SK-N-SH (cell line): ENCODE measurements around the gene ERBB2. TPM values are rescaled to one million over a fixed set of nuclear protein-coding genes. Genes with fewer than 3 reads are reported as not detected.

ENCODE experiments used
- CTCF ChIA-PET: fragments of 300-600, 350-600 bp; formaldehyde crosslinking; extraction: SDS; loops from one replicate; lab custom pipeline; 2021; lab: Yijun Ruan, JAX
- POLR2A ChIA-PET: fragments of 350-600 bp; sonication (Branson Sonifier 250); formaldehyde crosslinking; extraction: SDS; loops from one replicate; lab custom pipeline; 2020; ENCODE audit warnings: antibody characterized with exemption, inconsistent platforms; lab: Yijun Ruan, JAX
- DNase-seq: peaks from one replicate; pipeline ENCODE4 v3.0.0; 2012
- H2AFZ ChIP-seq: fragments of 200-600 bp; sonication (generic); 2 replicates; pipeline ENCODE4 v1.8.1; 2016; ENCODE audit warnings: antibody characterized with exemption, mild to moderate bottlenecking, low read depth
- H3F3A ChIP-seq: fragments of 200-600 bp; sonication (generic); replicated peaks from 2 replicates; pipeline ENCODE3; 2016; ENCODE audit warnings: antibody characterized with exemption, mild to moderate bottlenecking; ENCODE audit not compliant: insufficient read depth
- H3K27ac ChIP-seq, 2 experiments: fragments of 200-500 bp in 1 of 2; fragments of 200-600 bp in 1 of 2; sonication (Bioruptor generic) in 1 of 2; sonication (generic), shearing (Covaris generic) in 1 of 2; 2 replicates each; pipeline versions ENCODE4 v1.5.1 to v1.6.1; 2014 to 2016; ENCODE audit warnings: low read depth in 2 of 2, inconsistent platforms in 1 of 2, low read length in 1 of 2, mild to moderate bottlenecking in 1 of 2, mixed read lengths in 1 of 2
- H3K27me3 ChIP-seq: fragments of 200-600 bp; sonication (generic), shearing (Covaris generic); 2 replicates; pipeline ENCODE4 v1.6.1; 2016; ENCODE audit warnings: mixed run types; ENCODE audit not compliant: insufficient read depth
- H3K36me3 ChIP-seq, 2 experiments: fragments of 200-500 bp in 1 of 2; fragments of 200-600 bp in 1 of 2; sonication (Bioruptor generic) in 1 of 2; sonication (generic) in 1 of 2; replicated peaks in 1 of 2; 2 replicates each; pipeline versions ENCODE3 to v1.5.1; 2014 to 2016; ENCODE audit warnings: low read length in 1 of 2, mild to moderate bottlenecking in 1 of 2; ENCODE audit not compliant: insufficient read depth in 2 of 2, control insufficient read depth in 1 of 2
- H3K4me1 ChIP-seq, 2 experiments: fragments of 200-500 bp in 1 of 2; fragments of 200-600 bp in 1 of 2; sonication (Bioruptor generic) in 1 of 2; sonication (generic), shearing (Covaris generic) in 1 of 2; 2 replicates each; pipeline versions ENCODE4 v1.5.1 to v1.6.1; 2014 to 2016; ENCODE audit warnings: low read depth in 1 of 2, low read length in 1 of 2, mixed run types in 1 of 2; ENCODE audit not compliant: insufficient read depth in 2 of 2, control insufficient read depth in 1 of 2
- H3K4me2 ChIP-seq: fragments of 200-600 bp; sonication (generic), shearing (Covaris generic); 2 replicates; pipeline ENCODE4 v1.6.1; 2017; ENCODE audit warnings: mixed run types
- H3K4me3 ChIP-seq, 2 experiments: fragments of 200-500 bp in 1 of 2; fragments of 200-600 bp in 1 of 2; sonication (Bioruptor generic) in 1 of 2; sonication (generic), shearing (Covaris generic) in 1 of 2; 2 replicates each; pipeline versions ENCODE4 v1.5.1 to v1.8.1; 2014 to 2016; ENCODE audit warnings: low read depth in 2 of 2, inconsistent platforms in 1 of 2, low read length in 1 of 2, mild to moderate bottlenecking in 1 of 2, mixed read lengths in 1 of 2, moderate library complexity in 1 of 2
- H3K79me2 ChIP-seq: fragments of 200-600 bp; sonication (generic); 2 replicates; pipeline ENCODE4 v1.8.1; 2017; ENCODE audit warnings: mild to moderate bottlenecking; ENCODE audit not compliant: insufficient read depth
- H3K9ac ChIP-seq: fragments of 200-600 bp; sonication (generic); 2 replicates; pipeline ENCODE4 v1.6.1; 2017; ENCODE audit warnings: mixed run types
- H3K9me2 ChIP-seq: fragments of 200-600 bp; sonication (generic); 2 replicates; pipeline ENCODE4 v1.6.1; 2017; ENCODE audit warnings: mixed run types
- H3K9me3 ChIP-seq: fragments of 200-600 bp; sonication (generic); 2 replicates; pipeline ENCODE4 v1.6.1; 2017; ENCODE audit warnings: mixed run types, mild to moderate bottlenecking, moderate library complexity
- H4K20me1 ChIP-seq: fragments of 200-600 bp; sonication (generic); 2 replicates; pipeline ENCODE4 v1.6.1; 2017; ENCODE audit warnings: mild to moderate bottlenecking, mixed run types; ENCODE audit not compliant: insufficient read depth
- ELF1 ChIP-seq: IDR thresholded peaks from 2 replicates; pipeline ENCODE4 v1.4.0; 2012
- EP300 ChIP-seq, 2 experiments: IDR thresholded peaks; 2 replicates each; pipeline versions ENCODE4 v1.4.0 to v1.6.1; 2012; ENCODE audit warnings: borderline replicate concordance in 1 of 2, low read depth in 1 of 2, low read length in 1 of 2
- GABPA ChIP-seq: IDR thresholded peaks from 2 replicates; pipeline ENCODE4 v1.4.0; 2012; ENCODE audit warnings: low read depth, mild to moderate bottlenecking
- JUND ChIP-seq: IDR thresholded peaks from 2 replicates; pipeline ENCODE4 v1.4.0; 2012
- MAX ChIP-seq: IDR thresholded peaks from 2 replicates; pipeline ENCODE4 v1.4.0; 2012; ENCODE audit warnings: low read depth
- RAD21 ChIP-seq: IDR thresholded peaks from 2 replicates; pipeline ENCODE4 v1.6.1; 2012; ENCODE audit warnings: mild to moderate bottlenecking, low read length
- REST ChIP-seq: IDR thresholded peaks from 2 replicates; pipeline ENCODE4 v1.6.1; 2012; ENCODE audit warnings: mild to moderate bottlenecking, low read depth, low read length, moderate library complexity
- RFX5 ChIP-seq: IDR thresholded peaks from 2 replicates; pipeline ENCODE4 v1.6.1; 2012; ENCODE audit warnings: mild to moderate bottlenecking, improper control_type of control experiment, low read length
- SIN3A ChIP-seq: IDR thresholded peaks from 2 replicates; pipeline ENCODE4 v1.6.1; 2012; ENCODE audit warnings: low read depth, mild to moderate bottlenecking, low read length, moderate library complexity, borderline replicate concordance
- SMC3 ChIP-seq: IDR thresholded peaks from 2 replicates; pipeline ENCODE4 v1.6.1; 2012; ENCODE audit warnings: low read depth, low read length, improper control_type of control experiment
- TEAD4 ChIP-seq: IDR thresholded peaks from 2 replicates; pipeline ENCODE4 v1.4.0; 2012; ENCODE audit warnings: mild to moderate bottlenecking, borderline replicate concordance; ENCODE audit not compliant: insufficient read depth
- USF2 ChIP-seq: fragments of 150-350 bp; IDR thresholded peaks from 2 replicates; pipeline ENCODE4 v1.6.1; 2017; ENCODE audit warnings: antibody characterized with exemption, low read length, low read depth, borderline replicate concordance
- WGBS: methylation state at CpG from one replicate; pipeline ENCODE4 v1.1.6; 2017; ENCODE audit warnings: low lambda C conversion rate; 5-methylcytosine and 5-hydroxymethylcytosine counted together
- polyA plus RNA-seq, 3 experiments: library from polyadenylated mRNA; depleted of rRNA; stranded (reverse); fragments of >200 nt; gene quantifications; 2 replicates each; pipeline ENCODE4 v1.2.3, GENCODE V29; 2012

The ERBB2 gene
- polyA plus RNA-seq, 1 of the 3 experiments (the other 2 are of a cell fraction), result 1.9 TPM

- no peak overlapping the region for H3K27ac ChIP-seq
- no peaks in the 10 kb centered on the region for H3K27me3 ChIP-seq
- ChIA-PET CTCF (interaction anchor here (1.9 to 15.8 kb wide), 4 partner anchors 21 to 56 kb away, joined by 7 to 279 read pairs (median 78); partner anchors contain the start of genes MIEN1 and PPP1R1B), POLR2A (no interaction called here)
- H2AFZ ChIP-seq, result no peak overlapping the region
- DNase-seq, result no peak
- no peaks in the 10 kb centered on the region for H3F3A ChIP-seq
- H3K4me1 ChIP-seq, result peaks cover 0 to 2% of the 10 kb centered on the region in 2 experiments; a peak in 1 of 4 replicates
- no peaks in the 10 kb centered on the region for H3K9me3 ChIP-seq
- no peaks in the 10 kb centered on the region for H3K9me2 ChIP-seq
- H3K4me3 ChIP-seq, result no peak overlapping the region
- TF ChIP-seq REST, result no peak
- no peak for TF ChIP-seq EP300 (IDR thresholded peaks at IDR 0.05; ENCODE audit: borderline replicate concordance in 1 of 2, low read depth in 1 of 2, low read length in 1 of 2)
- TF ChIP-seq GABPA, result no peak
- TF ChIP-seq JUND, result no peak
- no peak for TF ChIP-seq SIN3A
- no peak for TF ChIP-seq RFX5
- no peak for TF ChIP-seq TEAD4
- TF ChIP-seq ELF1, result no peak
- TF ChIP-seq MAX, result no peak
- no peak for TF ChIP-seq RAD21
- no peak for TF ChIP-seq USF2
- no peak for TF ChIP-seq SMC3
- no peak overlapping the region for H3K9ac ChIP-seq
- H4K20me1 ChIP-seq, result no peaks in the 10 kb centered on the region
- no peak overlapping the region for H3K4me2 ChIP-seq
- H3K36me3 ChIP-seq, result no peaks in the 10 kb centered on the region
- no peaks in the 10 kb centered on the region for H3K79me2 ChIP-seq
- WGBS, result 66% methylated on average over 5 of the region's 5 CpGs
These were observed 25.7 kb upstream of the ERBB2 start for GRCh38 chr17:39674179-39674578.

- H3K27me3 ChIP-seq, result no peaks in the 10 kb centered on the region
- H3K27ac ChIP-seq, result no peak overlapping the region
- no peaks in the 10 kb centered on the region for H3K9me2 ChIP-seq
- H3K4me1 ChIP-seq, result peaks cover 0 to 2% of the 10 kb centered on the region in 2 experiments; a peak in 1 of 4 replicates
- DNase-seq, result no peak
- 56% methylated on average over 9 of the region's 11 CpGs for WGBS
- CTCF ChIA-PET, result interaction anchor here (1.2 to 15.8 kb wide), 6 partner anchors 9 to 55 kb away, joined by 3 to 279 read pairs (median 8); partner anchors contain the start of genes MIEN1 and PPP1R1B
- no peaks in the 10 kb centered on the region for H3K36me3 ChIP-seq
- no peaks in the 10 kb centered on the region for H4K20me1 ChIP-seq
- H2AFZ ChIP-seq, result no peak overlapping the region
- POLR2A ChIA-PET, result interaction anchor here (0.5 to 1.3 kb wide), 2 partner anchors 13 to 164 kb away, joined by 3 read pairs; partner anchors contain the start of gene PGAP3
- H3K4me2 ChIP-seq, result no peak overlapping the region
- no peaks in the 10 kb centered on the region for H3K79me2 ChIP-seq
- H3K9me3 ChIP-seq, result no peaks in the 10 kb centered on the region
- no peak overlapping the region for H3K9ac ChIP-seq
- no peaks in the 10 kb centered on the region for H3F3A ChIP-seq
- TF ChIP-seq RFX5, result no peak
- TF ChIP-seq JUND, result no peak
- TF ChIP-seq EP300 (IDR thresholded peaks at IDR 0.05; ENCODE audit: borderline replicate concordance in 1 of 2, low read depth in 1 of 2, low read length in 1 of 2), result no peak
- no peak for TF ChIP-seq RAD21
- H3K4me3 ChIP-seq, result no peak overlapping the region
These were observed 25.0 kb upstream of the ERBB2 start for GRCh38 chr17:39674702-39675389.
